Measurements from ENCODE around the gene WFIKKN1. TPM values are rescaled to one million over a fixed set of nuclear protein-coding genes. Genes with fewer than 3 reads are reported as not detected.
A peak's percentile ranks its signal among the peaks of the same experiment; 100 is the strongest.

Gene WFIKKN1
- total and polyA plus RNA-seq, 2 of the 13 experiments (the other 11 are each of a cell fraction or from before 2014, with no cell fraction given): 1.7 to 4.9 TPM

- 0 out of 2 replicates have a peak, but pooled peaks have one; percentile 41 for TF ChIP-seq GLI4 (CRISPR knock-in tag; IDR thresholded peaks at IDR 0.05; ENCODE audit: borderline replicate concordance)
- TF ChIP-seq NR3C1 (CRISPR knock-in tag; IDR thresholded peaks at IDR 0.05): no peak
- TF ChIP-seq ZNF331 (CRISPR knock-in tag; IDR thresholded peaks at IDR 0.05): 0 out of 2 replicates have a peak, but pooled peaks have one; percentile 37
- TF ChIP-seq ZNF639 (CRISPR knock-in tag; conservative IDR thresholded peaks at IDR 0.05): no peak
- TF ChIP-seq KLF11 (CRISPR knock-in tag; IDR thresholded peaks at IDR 0.05): no peak
- no peak; the same call in 1 of the 2 replicates for TF ChIP-seq MEIS2 (CRISPR knock-in tag; IDR thresholded peaks at IDR 0.05)
- no peak for TF ChIP-seq ZNF558 (CRISPR knock-in tag; IDR thresholded peaks at IDR 0.05; ENCODE audit: borderline replicate concordance)
- no peak for TF ChIP-seq ZNF816 (CRISPR knock-in tag; IDR thresholded peaks at IDR 0.05; ENCODE audit: borderline replicate concordance)
- no peak for TF ChIP-seq ZIK1 (CRISPR knock-in tag; IDR thresholded peaks at IDR 0.05; ENCODE audit: borderline replicate concordance, low read depth)
- no peak for TF ChIP-seq SOX5 (CRISPR knock-in tag; IDR thresholded peaks at IDR 0.05; ENCODE audit: borderline replicate concordance)
- peak; percentile 68 for TF ChIP-seq ARNTL (CRISPR knock-in tag; IDR thresholded peaks at IDR 0.05)
- peak; percentile 62; the same call in 1 of the 2 replicates for TF ChIP-seq ZNF337 (CRISPR knock-in tag; IDR thresholded peaks at IDR 0.05; ENCODE audit: borderline replicate concordance, low read depth)
- no peak for TF ChIP-seq ZFP36 (IDR thresholded peaks at IDR 0.05; ENCODE audit: borderline replicate concordance, low read depth, low read length, partially characterized antibody)
- no peak for TF ChIP-seq GATA4 (IDR thresholded peaks at IDR 0.05; ENCODE audit: borderline replicate concordance, low read depth)
- peak; percentile 57; the same call in 1 of the 2 replicates for TF ChIP-seq TFAP4 (IDR thresholded peaks at IDR 0.05; ENCODE audit: borderline replicate concordance, low read depth)
- TF ChIP-seq ZBTB43 (CRISPR knock-in tag; conservative IDR thresholded peaks at IDR 0.05): no peak
- TF ChIP-seq ELF3 (CRISPR knock-in tag; IDR thresholded peaks at IDR 0.05): peak; percentile 43; the same call in 1 of the 2 replicates
- no peak for TF ChIP-seq HCFC1 (IDR thresholded peaks at IDR 0.05; ENCODE audit: low read depth, low read length)
- TF ChIP-seq ZFP41 (CRISPR knock-in tag; IDR thresholded peaks at IDR 0.05; ENCODE audit: borderline replicate concordance): no peak
- TF ChIP-seq ZKSCAN5 (CRISPR knock-in tag; IDR thresholded peaks at IDR 0.05): no peak
- TF ChIP-seq, protein P1, sequence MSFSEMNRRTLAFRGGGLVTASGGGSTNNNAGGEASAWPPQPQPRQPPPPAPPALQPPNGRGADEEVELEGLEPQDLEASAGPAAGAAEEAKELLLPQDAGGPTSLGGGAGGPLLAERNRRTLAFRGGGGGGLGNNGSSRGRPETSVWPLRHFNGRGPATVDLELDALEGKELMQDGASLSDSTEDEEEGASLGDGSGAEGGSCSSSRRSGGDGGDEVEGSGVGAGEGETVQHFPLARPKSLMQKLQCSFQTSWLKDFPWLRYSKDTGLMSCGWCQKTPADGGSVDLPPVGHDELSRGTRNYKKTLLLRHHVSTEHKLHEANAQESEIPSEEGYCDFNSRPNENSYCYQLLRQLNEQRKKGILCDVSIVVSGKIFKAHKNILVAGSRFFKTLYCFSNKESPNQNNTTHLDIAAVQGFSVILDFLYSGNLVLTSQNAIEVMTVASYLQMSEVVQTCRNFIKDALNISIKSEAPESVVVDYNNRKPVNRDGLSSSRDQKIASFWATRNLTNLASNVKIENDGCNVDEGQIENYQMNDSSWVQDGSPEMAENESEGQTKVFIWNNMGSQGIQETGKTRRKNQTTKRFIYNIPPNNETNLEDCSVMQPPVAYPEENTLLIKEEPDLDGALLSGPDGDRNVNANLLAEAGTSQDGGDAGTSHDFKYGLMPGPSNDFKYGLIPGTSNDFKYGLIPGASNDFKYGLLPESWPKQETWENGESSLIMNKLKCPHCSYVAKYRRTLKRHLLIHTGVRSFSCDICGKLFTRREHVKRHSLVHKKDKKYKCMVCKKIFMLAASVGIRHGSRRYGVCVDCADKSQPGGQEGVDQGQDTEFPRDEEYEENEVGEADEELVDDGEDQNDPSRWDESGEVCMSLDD (CRISPR knock-in tag; IDR thresholded peaks at IDR 0.05; ENCODE audit: borderline replicate concordance): no peak
These were observed 48.4 kb downstream of the WFIKKN1 start (continued) for GRCh38 chr16:678858-679813.
